ENCODE measurements around the gene LRRC4C. TPM values are rescaled to one million over a fixed set of nuclear protein-coding genes. Genes with fewer than 3 reads are reported as not detected.

The LRRC4C gene
- total RNA-seq, 1 donor from 2014 or later = 0.64 TPM

DNA sequence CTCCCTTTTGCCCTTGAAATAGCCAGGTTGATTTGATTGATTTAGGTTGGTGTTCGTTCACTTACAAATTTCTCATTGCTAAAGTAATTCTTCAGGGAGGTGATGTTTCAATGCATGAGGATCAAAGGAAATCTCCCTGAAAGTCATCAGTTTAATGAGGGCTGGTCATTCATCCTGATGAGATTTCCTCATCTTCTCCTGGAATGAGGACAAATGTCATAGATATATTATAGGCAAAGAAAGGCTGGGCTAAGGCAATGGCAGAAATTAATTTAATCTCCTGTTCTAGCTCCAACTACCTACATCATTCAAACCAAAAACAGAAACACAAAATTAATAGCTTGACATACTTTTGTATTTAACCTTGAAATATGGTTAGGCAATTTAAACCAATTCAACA, 1052.1 kb downstream of the LRRC4C start:
- H3K4me3 Mint-ChIP-seq (ENCODE audit: unreplicated experiment) = no peak overlapping the region
- peaks cover 2% of the 10 kb centered on the region for H3K9me3 Mint-ChIP-seq (ENCODE audit: unreplicated experiment)

DNA sequence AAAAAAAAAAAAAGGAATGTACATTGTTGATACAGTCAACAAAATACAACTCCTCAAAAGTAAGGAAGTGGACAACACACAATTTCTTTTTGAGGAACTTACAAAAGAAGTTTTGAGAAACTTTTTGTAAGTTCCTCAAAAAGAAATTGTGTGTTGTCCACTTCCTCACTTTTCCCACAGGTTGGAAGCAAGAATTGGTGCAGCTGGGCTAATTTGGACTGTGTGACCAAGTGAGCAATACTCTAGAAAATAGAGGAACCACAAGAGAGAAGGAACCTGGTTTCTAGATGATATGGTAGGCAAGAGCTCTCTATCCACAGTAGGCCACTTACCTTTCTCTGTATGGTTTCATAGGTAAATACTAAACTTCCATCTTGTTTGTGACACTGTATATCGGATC, 1053.8 kb downstream of the LRRC4C start:
- Mint-ChIP-seq H3K9me3 (ENCODE audit: unreplicated experiment) (peaks cover 2% of the 10 kb centered on the region), H3K27ac (ENCODE audit: unreplicated experiment) (no peak overlapping the region), H3K4me3 (ENCODE audit: unreplicated experiment) (no peak overlapping the region), H3K36me3 (ENCODE audit: unreplicated experiment) (no peaks in the 10 kb centered on the region), H3K27me3 (ENCODE audit: unreplicated experiment) (no peaks in the 10 kb centered on the region), H3K4me1 (ENCODE audit: low read depth, unreplicated experiment) (no peaks in the 10 kb centered on the region)
- TF ChIP-seq, protein P1, sequence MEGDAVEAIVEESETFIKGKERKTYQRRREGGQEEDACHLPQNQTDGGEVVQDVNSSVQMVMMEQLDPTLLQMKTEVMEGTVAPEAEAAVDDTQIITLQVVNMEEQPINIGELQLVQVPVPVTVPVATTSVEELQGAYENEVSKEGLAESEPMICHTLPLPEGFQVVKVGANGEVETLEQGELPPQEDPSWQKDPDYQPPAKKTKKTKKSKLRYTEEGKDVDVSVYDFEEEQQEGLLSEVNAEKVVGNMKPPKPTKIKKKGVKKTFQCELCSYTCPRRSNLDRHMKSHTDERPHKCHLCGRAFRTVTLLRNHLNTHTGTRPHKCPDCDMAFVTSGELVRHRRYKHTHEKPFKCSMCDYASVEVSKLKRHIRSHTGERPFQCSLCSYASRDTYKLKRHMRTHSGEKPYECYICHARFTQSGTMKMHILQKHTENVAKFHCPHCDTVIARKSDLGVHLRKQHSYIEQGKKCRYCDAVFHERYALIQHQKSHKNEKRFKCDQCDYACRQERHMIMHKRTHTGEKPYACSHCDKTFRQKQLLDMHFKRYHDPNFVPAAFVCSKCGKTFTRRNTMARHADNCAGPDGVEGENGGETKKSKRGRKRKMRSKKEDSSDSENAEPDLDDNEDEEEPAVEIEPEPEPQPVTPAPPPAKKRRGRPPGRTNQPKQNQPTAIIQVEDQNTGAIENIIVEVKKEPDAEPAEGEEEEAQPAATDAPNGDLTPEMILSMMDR (IDR thresholded peaks at IDR 0.05; ENCODE audit: partially characterized antibody, unreplicated experiment) = no peak
- no peak for DNase-seq

More for the DNA sequence above, 1052.1 kb downstream of the LRRC4C start:
- TF ChIP-seq, protein P1 (IDR thresholded peaks at IDR 0.05; ENCODE audit: partially characterized antibody, unreplicated experiment) = no peak
- Mint-ChIP-seq H3K4me1 (ENCODE audit: low read depth, unreplicated experiment) (no peaks in the 10 kb centered on the region), H3K27ac (ENCODE audit: unreplicated experiment) (no peak overlapping the region), H3K36me3 (ENCODE audit: unreplicated experiment) (no peaks in the 10 kb centered on the region), H3K27me3 (ENCODE audit: unreplicated experiment) (no peaks in the 10 kb centered on the region)
- no peak for DNase-seq

DNA sequence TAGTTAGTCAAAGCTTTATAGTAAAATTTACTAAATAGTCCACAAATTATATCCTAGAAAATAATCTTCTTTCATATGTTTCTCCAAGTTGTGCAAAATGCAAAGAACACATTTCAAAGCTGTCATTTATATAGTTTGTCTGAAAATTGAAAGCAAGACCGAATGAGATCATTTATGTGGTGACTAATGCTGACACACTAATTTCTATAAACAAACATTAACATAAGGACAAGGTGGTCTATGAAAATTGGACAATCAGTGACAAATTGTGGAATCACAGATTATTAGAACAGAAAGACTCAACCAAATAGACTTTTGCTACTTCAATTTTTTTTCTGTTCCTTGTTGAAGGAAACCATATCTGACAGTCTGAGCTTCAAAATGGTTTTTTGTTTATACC, 1056.1 kb downstream of the LRRC4C start:
- H3K4me1 Mint-ChIP-seq (ENCODE audit: low read depth, unreplicated experiment) = no peaks in the 10 kb centered on the region
- no peak overlapping the region for H3K4me3 Mint-ChIP-seq (ENCODE audit: unreplicated experiment)
- DNase-seq = no peak
- H3K27me3 Mint-ChIP-seq (ENCODE audit: unreplicated experiment) = no peaks in the 10 kb centered on the region
- TF ChIP-seq, protein P1 (IDR thresholded peaks at IDR 0.05; ENCODE audit: partially characterized antibody, unreplicated experiment) = no peak
- H3K36me3 Mint-ChIP-seq (ENCODE audit: unreplicated experiment) = no peaks in the 10 kb centered on the region
- H3K9me3 Mint-ChIP-seq (ENCODE audit: unreplicated experiment) = peaks cover 2% of the 10 kb centered on the region
- H3K27ac Mint-ChIP-seq (ENCODE audit: unreplicated experiment) = no peak overlapping the region

DNA sequence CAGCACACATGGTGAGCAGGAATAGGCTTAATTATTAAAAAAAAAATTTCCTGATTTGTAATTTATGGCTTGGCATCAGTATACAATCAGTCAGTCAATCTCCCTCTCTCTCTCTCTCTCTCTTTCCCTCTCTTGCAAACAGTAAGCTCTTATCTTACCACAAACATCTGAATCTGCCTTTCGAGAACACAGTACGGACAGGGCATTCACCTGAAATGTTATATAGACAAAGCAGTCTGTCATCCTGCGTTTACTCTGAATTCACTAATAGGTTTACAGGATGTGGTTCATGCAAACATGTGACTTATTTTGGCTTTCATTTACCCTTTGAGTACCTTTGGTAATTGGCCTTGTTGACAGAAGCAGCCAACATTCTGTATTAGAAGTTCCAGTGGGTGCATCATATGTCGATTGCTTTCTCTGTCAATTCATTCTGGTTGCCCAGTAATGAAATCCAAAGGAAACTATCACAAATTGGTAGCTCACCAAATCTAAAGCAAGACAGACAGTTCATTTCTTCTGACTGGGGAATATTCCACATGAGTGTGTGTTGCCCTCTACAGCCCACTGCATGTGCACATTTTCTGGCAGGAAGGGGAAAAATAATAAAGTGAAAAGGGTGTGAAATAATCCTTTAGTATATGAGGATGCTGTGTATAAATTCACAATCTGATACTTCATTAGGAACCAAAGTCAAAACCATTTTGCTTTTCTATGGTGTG, 1058.2 kb downstream of the LRRC4C start:
- TF ChIP-seq, protein P1 (IDR thresholded peaks at IDR 0.05; ENCODE audit: partially characterized antibody, unreplicated experiment) = no peak
- Mint-ChIP-seq H3K27me3 (ENCODE audit: unreplicated experiment) (no peaks in the 10 kb centered on the region), H3K36me3 (ENCODE audit: unreplicated experiment) (no peaks in the 10 kb centered on the region), H3K4me1 (ENCODE audit: low read depth, unreplicated experiment) (no peaks in the 10 kb centered on the region), H3K9me3 (ENCODE audit: unreplicated experiment) (no peaks in the 10 kb centered on the region), H3K4me3 (ENCODE audit: unreplicated experiment) (no peak overlapping the region), H3K27ac (ENCODE audit: unreplicated experiment) (no peak overlapping the region)
- DNase-seq = no peak

DNA sequence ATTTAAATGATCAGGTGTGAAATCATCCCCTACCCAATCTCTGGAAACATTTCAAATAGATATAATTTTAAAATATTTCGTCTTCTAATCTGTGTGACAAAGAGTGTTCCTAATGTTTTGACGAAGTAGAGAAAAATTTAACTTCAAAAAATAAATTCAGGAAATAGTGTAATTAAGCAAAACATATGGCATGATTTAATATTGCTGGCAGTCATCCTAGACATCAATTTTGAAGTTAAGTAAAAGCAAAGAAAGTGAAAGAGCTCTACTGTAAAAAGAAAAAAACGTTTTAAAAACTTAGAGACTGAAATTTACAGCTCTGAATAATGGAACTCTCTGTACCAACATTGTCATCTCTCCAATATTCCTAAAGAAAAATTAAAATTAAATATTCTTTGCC, 1062.3 kb downstream of the LRRC4C start:
- H3K4me1 Mint-ChIP-seq (ENCODE audit: low read depth, unreplicated experiment) = no peaks in the 10 kb centered on the region
- TF ChIP-seq, protein P1 (IDR thresholded peaks at IDR 0.05; ENCODE audit: partially characterized antibody, unreplicated experiment) = no peak
- H3K27ac Mint-ChIP-seq (ENCODE audit: unreplicated experiment) = no peak overlapping the region
- H3K9me3 Mint-ChIP-seq (ENCODE audit: unreplicated experiment) = no peaks in the 10 kb centered on the region
- no peak overlapping the region for H3K4me3 Mint-ChIP-seq (ENCODE audit: unreplicated experiment)
- no peak for DNase-seq
- no peaks in the 10 kb centered on the region for H3K27me3 Mint-ChIP-seq (ENCODE audit: unreplicated experiment)
- no peaks in the 10 kb centered on the region for H3K36me3 Mint-ChIP-seq (ENCODE audit: unreplicated experiment)
